ENCODE data around the gene RPTN.

RPTN gene

DNA sequence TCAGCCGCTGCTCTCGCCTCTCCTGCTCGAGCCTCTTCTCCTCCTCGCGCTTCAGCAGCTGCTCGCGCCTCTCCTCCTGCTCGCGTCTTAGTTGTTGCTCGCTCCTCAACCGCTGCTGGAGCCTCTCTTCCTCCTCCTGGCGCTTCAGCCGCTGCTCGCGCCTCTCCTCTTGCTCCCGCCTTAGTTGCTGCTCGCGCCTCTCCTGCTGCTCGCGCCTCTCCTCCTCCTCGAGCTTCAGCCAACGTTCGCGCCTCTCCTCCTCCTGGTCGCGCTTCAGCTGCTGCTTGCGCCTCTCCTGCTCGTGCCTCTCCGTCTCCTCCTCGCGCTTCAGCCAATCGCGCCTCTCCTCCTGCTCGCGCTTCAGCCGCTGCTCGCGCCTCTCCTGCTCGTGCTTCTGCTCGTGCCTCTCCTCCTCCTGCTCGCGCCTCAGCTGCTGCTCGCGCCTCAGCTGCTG, 47.5 kb downstream of the RPTN start:
- no peak for DNase-seq (ENCODE audit: low read depth)

DNA sequence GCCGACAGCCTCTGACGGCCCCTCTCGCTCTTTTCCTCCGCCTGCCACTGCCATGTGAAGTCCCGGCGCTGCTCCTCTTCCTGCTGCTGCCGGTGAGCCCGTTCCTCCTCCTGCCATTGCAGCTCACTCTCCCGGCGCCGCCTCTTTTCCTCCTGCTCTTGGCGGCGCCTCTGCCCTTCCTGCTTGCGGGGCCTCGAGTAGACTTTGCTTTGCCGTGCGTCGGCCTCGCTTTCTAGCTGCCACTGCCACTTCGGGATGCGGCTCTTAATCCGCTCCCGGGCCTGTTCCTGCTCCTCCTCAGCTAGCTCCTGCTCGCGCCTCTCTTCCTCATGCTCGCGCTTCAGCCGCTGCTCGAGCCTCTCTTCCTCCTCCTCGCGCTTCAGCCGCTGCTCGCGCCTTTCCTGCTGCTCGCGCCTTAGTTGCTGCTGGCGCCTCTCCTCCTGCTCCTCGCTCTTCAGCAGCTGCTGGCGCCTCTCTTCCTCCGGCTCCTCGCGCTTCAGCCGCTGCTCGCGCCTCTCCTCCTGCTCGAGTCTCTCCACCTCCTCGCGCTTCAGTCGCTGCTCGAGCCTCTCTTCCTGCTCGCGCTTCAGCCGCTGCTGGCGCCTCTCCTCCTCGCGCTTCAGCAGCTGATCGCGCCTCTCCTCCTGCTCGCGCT, 48.0 kb downstream of the RPTN start:
- DNase-seq (ENCODE audit: low read depth) = no peak

DNA sequence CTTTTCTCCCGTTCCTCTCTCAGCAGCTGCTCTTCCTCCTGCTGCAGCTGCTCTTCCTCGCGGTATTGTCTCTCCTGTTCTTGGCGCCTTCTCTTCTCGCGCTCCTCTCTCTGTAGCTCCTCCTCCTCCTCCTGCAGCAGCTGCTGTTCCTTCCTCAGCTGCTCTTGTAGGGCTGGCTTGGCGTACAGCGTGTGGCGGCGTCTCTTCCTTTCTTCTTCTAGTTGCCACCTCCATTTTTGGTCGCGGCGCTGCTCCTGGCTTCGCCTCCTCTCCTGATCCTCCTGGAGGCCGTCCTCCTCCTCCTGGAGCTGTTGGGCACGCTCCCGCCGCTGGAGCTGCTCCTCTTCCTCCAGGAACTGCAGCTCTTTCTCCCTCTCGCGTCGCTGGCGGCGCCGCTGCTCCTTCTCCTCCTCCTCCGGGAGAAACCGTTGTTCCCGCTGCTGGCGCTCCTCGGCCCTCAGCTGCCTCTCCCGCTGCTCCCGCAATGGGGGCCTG, 48.6 kb downstream of the RPTN start:
- DNase-seq (ENCODE audit: low read depth) = no peak

DNA sequence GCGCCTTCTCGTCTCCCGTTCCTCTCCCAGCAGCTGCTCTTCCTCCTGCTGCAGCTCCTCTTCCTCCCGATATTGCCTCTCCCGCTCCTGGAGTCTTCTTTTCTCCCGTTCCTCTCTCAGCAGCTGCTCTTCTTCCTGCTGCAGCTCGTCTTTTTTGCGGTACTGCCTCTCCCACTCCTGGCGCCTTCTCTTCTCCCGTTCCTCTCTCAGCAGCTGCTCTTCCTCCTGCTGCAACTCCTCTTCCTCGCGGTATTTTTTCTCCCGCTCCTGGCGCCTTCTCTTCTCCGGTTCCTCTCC, 49.1 kb downstream of the RPTN start:
- no peak for DNase-seq (ENCODE audit: low read depth)

DNA sequence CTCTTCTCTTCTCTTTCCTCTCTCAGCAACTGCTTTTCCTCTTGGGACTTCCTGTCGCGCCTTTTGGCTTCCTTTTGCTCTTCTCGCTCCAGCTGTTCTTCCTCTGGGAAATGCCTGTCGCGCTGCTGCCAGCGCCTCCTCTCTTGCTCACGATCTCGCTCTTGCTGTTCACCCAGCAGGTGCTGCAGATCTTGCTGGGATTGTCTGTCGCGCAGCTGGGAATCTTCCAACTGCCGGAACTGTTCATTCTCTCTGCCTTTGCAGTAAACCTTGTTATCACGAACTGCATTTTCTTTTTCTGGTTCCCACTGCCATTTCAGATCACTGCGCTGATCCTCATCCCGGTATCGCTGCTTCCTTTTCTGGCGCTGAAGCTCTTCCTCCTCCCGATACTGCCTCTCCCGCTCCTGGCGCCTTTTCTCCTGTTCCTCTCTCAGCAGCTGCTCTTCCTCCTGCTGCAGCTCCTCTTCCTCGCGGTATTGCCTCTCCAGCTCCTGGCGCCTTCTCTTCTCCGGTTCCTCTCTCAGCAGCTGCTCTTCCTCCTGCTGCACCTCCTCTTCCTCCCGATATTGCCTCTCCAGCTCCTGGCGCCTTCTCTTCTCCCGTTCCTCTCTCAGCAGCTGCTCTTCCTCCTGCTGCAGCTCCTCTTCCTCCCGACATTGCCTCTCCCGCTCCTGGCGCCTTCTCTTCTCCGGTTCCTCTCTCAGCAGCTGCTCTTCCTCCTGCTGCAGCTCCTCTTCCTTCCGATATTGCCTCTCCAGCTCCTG, 49.6 kb downstream of the RPTN start:
- no peak for DNase-seq (ENCODE audit: low read depth)

DNA sequence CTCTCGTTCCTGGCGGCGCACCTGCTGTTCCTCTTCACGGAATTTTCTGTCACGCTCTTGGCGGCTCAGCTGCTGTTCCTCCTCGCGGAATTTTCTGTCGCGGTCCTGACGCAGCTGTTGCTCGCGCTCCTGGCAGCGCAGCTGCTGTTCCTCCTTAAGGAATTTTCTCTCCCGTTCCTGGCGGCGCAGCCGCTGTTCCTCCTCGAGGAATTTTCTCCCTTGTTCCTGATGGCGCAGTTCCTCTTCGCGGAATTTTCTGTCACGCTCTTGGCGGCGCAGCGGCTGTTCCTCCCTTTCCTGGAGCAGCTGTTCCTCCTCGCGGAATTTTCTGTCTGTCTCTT, 50.2 kb downstream of the RPTN start:
- DNase-seq (ENCODE audit: low read depth) = no peak

DNA sequence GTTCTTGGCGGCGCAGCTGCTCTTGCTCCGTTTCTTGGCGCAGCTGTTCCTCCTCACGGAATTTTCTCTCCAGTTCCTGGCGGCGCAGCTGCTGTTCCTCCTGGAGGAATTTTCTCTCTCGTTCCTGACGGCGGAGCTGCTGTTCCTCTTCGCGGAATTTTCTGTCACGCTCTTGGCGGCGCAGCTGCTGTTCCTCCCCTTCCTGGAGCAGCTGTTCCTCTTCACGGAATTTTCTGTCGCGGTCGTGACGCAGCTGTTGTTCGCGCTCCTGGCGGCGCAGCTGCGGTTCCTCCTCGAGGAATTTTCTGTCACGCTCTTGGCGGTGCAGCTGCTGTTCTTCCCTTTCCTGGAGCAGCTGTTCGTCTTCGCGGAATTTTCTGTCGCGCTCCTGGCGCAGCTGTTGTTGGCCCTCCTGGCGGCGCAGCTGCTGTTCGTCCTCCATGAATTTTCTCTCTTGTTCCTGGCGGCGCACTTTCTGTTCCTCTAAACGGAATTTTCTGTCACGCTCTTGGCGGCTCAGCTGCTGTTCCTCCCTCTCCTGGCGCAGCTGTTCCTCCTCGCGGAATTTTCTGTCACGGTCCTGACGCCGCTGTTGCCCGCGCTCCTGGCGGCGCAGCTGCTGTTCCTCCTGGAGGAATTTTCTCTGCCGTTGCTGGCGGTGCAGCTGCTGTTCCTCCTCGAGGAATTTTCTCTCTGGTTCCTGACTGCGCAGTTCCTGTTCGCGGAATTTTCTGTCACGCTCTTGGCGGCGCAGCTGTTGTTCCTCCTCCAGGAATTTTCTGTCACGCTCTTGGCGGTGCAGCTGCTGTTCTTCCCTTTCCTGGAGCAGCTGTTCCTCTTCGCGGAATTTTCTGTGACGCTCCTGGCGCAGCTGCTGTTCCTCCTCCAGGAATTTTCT, 50.8 kb downstream of the RPTN start:
- no peak for DNase-seq (ENCODE audit: low read depth)

DNA sequence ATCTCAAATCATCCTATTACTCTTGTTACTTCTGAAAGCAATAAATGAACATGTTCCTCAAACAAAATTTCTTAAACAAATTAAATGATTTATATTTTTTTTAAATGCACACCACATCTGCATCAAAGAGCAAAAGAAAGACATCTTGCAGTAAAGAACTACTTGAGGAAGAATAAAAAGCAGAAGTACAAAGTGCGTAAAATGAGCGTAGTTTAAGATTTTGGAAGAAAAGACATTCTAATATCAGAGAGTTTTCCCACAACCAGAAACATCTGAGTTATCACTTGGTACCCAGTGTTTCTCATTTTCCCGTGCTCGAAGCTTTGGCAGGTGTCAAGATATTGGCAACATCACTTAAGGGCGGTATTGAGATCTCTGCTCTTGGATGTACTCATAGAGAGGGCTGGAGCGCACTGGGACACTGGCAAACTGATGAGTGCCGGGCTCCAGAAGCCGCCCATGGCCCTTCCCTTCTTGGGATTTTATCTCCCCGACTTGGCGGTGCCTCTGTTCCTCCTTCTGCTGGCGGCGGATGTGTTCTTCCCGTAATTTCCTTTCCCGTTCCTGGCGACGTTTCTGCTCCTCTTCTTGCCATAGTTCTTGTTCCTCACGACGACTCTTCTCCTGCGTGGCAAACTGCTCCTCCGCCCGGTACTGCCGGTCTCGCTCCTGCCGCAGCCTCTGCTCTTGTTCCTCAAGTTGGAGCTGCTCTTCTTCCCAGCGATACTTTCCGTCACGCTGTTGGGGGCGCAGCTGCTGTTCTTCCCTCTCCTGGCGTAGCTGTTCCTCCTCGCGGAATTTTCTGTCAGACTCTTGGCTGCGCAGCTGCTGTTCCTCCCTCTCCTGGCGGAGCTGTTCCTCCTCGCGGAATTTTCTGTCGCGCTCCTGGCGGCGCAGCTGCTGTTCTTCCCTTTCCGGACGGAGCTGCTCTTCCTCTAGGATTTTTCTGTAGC, 51.7 kb downstream of the RPTN start:
- no peak for DNase-seq (ENCODE audit: low read depth)

DNA sequence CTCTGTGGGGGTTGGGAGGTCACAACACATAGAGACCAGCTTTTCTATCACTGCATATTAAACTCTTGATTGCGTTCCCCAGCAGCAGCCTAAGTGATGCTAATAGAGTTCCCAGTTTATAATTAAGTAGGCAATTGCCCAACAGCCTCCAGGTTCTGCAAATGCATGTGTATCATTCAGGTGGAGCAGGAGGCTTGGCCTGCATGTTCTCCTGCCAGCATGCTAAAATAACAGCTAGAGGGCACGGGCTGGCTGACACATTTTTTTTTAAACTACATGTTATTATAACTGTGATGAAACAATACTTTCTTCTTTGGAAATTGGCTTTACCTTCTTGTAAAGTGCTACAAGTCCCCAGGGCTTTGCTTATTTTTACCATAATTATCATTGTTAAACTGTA, 54.2 kb downstream of the RPTN start:
- DNase-seq (ENCODE audit: low read depth) = no peak
